ENCODE data around the gene INAFM2. TPM values are rescaled to one million over a fixed set of nuclear protein-coding genes. Genes with fewer than 3 reads are reported as not detected.

The INAFM2 gene
- total and polyA plus RNA-seq, 2 of the 4 experiments (the other 2 are of a cell fraction): 10.4 to 14.0 TPM

- Histone ChIP-seq H4K8ac (ENCODE audit: low read depth in 2 of 2, low read length in 2 of 2) (no peak overlapping the region), H3K18ac (ENCODE audit: low read depth, low read length) (no peak overlapping the region), H2BK20ac (ENCODE audit: low read depth, low read length) (no peak overlapping the region), H2AK5ac (ENCODE audit: low read depth, low read length) (no peak overlapping the region), H3K27ac (ENCODE audit: insufficient read depth, low read length) (no peak overlapping the region), H4K5ac (ENCODE audit: low read depth, low read length) (no peak overlapping the region), H2AFZ (replicated peaks; ENCODE audit: low read length, poor library complexity) (peak overlapping the region; percentile 44), H3K79me1 (ENCODE audit: low read depth in 1 of 2, low read length in 2 of 2) (no peaks in the 10 kb centered on the region), H4K91ac (ENCODE audit: insufficient read depth, low read depth, low read length) (no peak overlapping the region), H4K20me1 (ENCODE audit: insufficient read depth, low read length) (no peaks in the 10 kb centered on the region), H2BK120ac (ENCODE audit: low read depth, low read length) (no peak overlapping the region), H3K9me1 (ENCODE audit: insufficient read depth, low read length) (no peaks in the 10 kb centered on the region), H3K4me1 (ENCODE audit: control insufficient read depth, insufficient read depth, low read length) (peaks cover 6% of the 10 kb centered on the region), H2BK15ac (ENCODE audit: low read depth, low read length) (no peak overlapping the region), H3K36me3 (ENCODE audit: control insufficient read depth, insufficient read depth, low read length) (no peaks in the 10 kb centered on the region), H3K14ac (replicated peaks; ENCODE audit: low read depth, low read length) (no peak overlapping the region), H3K9ac (ENCODE audit: low read depth, low read length) (no peak overlapping the region), H3K23ac (ENCODE audit: low read depth, low read length) (no peak overlapping the region), H3K9me3 (ENCODE audit: control insufficient read depth, insufficient read depth, low read length) (no peaks in the 10 kb centered on the region), H3K27me3 (ENCODE audit: control insufficient read depth, insufficient read depth, low read length) (peaks cover 60% of the 10 kb centered on the region), H3K4me2 (ENCODE audit: low read depth, low read length) (no peak overlapping the region), H3K56ac (ENCODE audit: extremely low read depth, insufficient read depth, low read length) (no peak overlapping the region), H2AK9ac (replicated peaks; ENCODE audit: low read depth, low read length, poor library complexity) (no peak overlapping the region), H3K4ac (ENCODE audit: low read depth, low read length) (no peak overlapping the region), H2BK5ac (ENCODE audit: low read depth, low read length, poor library complexity, severe bottlenecking) (no peak overlapping the region), H3K4me3 (ENCODE audit: insufficient read depth, low read depth, low read length) (no peak overlapping the region)
- dilution Hi-C loops (cut with HindIII; ENCODE audit: low sequenced_read_pairs, unreplicated experiment) (no loop called here), in situ Hi-C loops (cut with MboI; ENCODE audit: low sequenced_read_pairs) (no loop called here), intact Hi-C loops (cut with micrococcal nuclease) (no loop called here)
- no peak for DNase-seq
- BruUV-seq (replicated peaks): no TSS peak
- TF ChIP-seq CTCF (conservative IDR thresholded peaks at IDR 0.05; ENCODE audit: low read depth, low read length) (no peak), NFE2L2 (IDR thresholded peaks at IDR 0.05; ENCODE audit: low read depth, low read length) (no peak), MXI1 (IDR thresholded peaks at IDR 0.05; ENCODE audit: borderline replicate concordance, low read depth, low read length) (no peak), RAD21 (IDR thresholded peaks at IDR 0.05; ENCODE audit: low read length) (no peak), MAZ (IDR thresholded peaks at IDR 0.05; ENCODE audit: borderline replicate concordance, low read depth, low read length) (no peak), RCOR1 (IDR thresholded peaks at IDR 0.05; ENCODE audit: insufficient replicate concordance, low read length) (no peak), RFX5 (IDR thresholded peaks at IDR 0.05; ENCODE audit: low read depth, low read length) (no peak), USF2 (IDR thresholded peaks at IDR 0.05; ENCODE audit: low read depth, low read length) (no peak), POLR2A (IDR thresholded peaks at IDR 0.05; ENCODE audit: low read depth, low read length) (no peak), CHD1 (IDR thresholded peaks at IDR 0.05; ENCODE audit: low read depth, low read length) (no peak), ELK1 (IDR thresholded peaks at IDR 0.05; ENCODE audit: borderline replicate concordance, low read depth, low read length) (no peak), CEBPB (IDR thresholded peaks at IDR 0.05; ENCODE audit: low read depth, low read length) (no peak), SMC3 (IDR thresholded peaks at IDR 0.05; ENCODE audit: low read depth, low read length) (no peak), FOS (IDR thresholded peaks at IDR 0.05; ENCODE audit: low read depth, low read length) (no peak), MAFK (IDR thresholded peaks at IDR 0.05; ENCODE audit: low read depth, low read length) (no peak)
- CTCF ChIA-PET: interaction anchor here (2.2 kb wide), 1 partner anchor 27 kb away, joined by 8 read pairs; no protein-coding TSS in a partner anchor
- POLR2A ChIA-PET (ENCODE audit: unreplicated experiment): no interaction called here
- no peak for ATAC-seq (ENCODE audit: low read depth)
- 72% methylated on average over 2 of the region's 5 CpGs; no CpG with 5 or more reads in 1 of the 2 experiments for WGBS, 2 experiments (ENCODE audit: extremely low coverage in 2 of 2, insufficient read length in 1 of 2)
Measured at GRCh38 chr15:40306371-40306770, 17.1 kb upstream of the INAFM2 start.
